Testis (tissue), 3 donors: ENCODE data around the gene FNDC8. TPM values are rescaled to one million over a fixed set of nuclear protein-coding genes. Genes with fewer than 3 reads are reported as not detected.
"Not testable (repeated sequence)": the region's sequence is repeated elsewhere in the genome, so short reads cannot be mapped to it uniquely, and the experiment has no call there.

Experiments
- DNase-seq: peaks from one replicate; pipeline ENCODE4 v3.0.0-alpha.2; 2019
- H3K27ac ChIP-seq, 2 donors: fragments of 200-600 bp; sonication (generic); one replicate each; pipeline ENCODE4 v1.5.1; 2019
- H3K27me3 ChIP-seq: fragments of 200-600 bp; sonication (generic); one replicate; pipeline ENCODE4 v1.5.1; 2019
- H3K36me3 ChIP-seq: fragments of 200-600 bp; sonication (generic); one replicate; pipeline ENCODE4 v1.5.1; 2017; ENCODE audit warnings: low read depth; ENCODE audit errors: missing control alignments
- H3K4me1 ChIP-seq: fragments of 200-600 bp; sonication (generic); one replicate; pipeline ENCODE4 v1.5.1; 2019
- H3K4me3 ChIP-seq, 2 donors: fragments of 200-600 bp; sonication (generic); one replicate each; pipeline ENCODE4 v1.5.1; 2017 to 2019
- H3K9me3 ChIP-seq: fragments of 200-600 bp; sonication (generic); one replicate; pipeline ENCODE4 v1.5.1; 2017
- POLR2A ChIP-seq: fragments of 450-650 bp; IDR thresholded peaks from one replicate; pipeline ENCODE4 v1.6.1; 2017; ENCODE audit warnings: antibody characterized with exemption, mild to moderate bottlenecking, moderate library complexity
- WGBS, 2 donors: methylation state at CpG; one replicate each; pipeline ENCODE4 v1.1.5; 2018; 5-methylcytosine and 5-hydroxymethylcytosine counted together
- intact Hi-C: fragments of 100-400 bp; cut with DNase I; formaldehyde crosslinking; loops from one replicate; pipeline ENCODE4 v1.15.1; 2023; ENCODE audit warnings: low total_unique reads
- polyA plus RNA-seq: library from polyadenylated mRNA; stranded (reverse); fragments of 350-450 nt; fragmentation: Illumina TruSeq; extraction: RNeasy Lipid Tissue Mini Kit (QIAGEN cat#74804); gene quantifications from one replicate; pipeline ENCODE4 v1.2.3, GENCODE V29; 2014; ENCODE audit warnings: low read depth, low replicate concordance; ENCODE audit not compliant: insufficient read depth
- total RNA-seq, 2 donors: library from RNA; depleted of rRNA; stranded (reverse); fragments of >200 nt; gene quantifications; one replicate each; pipeline ENCODE4 v1.2.3, GENCODE V29; 2016
- TF ChIP-seq, protein P1 (sequence below), 3 experiments: fragments of 450-650 bp in 2 of 3; fragments of 200-600 bp in 1 of 3; sonication (generic) in 1 of 3; IDR thresholded peaks; one replicate each; pipeline ENCODE4 v1.5.1; 2016 to 2019; ENCODE audit warnings: antibody characterized with exemption in 3 of 3, mild to moderate bottlenecking in 2 of 3, moderate library complexity in 1 of 3

The FNDC8 gene
- total and polyA plus RNA-seq, 3 donors from 2014 or later, result 39.0 to 138 (median 120) TPM

DNA sequence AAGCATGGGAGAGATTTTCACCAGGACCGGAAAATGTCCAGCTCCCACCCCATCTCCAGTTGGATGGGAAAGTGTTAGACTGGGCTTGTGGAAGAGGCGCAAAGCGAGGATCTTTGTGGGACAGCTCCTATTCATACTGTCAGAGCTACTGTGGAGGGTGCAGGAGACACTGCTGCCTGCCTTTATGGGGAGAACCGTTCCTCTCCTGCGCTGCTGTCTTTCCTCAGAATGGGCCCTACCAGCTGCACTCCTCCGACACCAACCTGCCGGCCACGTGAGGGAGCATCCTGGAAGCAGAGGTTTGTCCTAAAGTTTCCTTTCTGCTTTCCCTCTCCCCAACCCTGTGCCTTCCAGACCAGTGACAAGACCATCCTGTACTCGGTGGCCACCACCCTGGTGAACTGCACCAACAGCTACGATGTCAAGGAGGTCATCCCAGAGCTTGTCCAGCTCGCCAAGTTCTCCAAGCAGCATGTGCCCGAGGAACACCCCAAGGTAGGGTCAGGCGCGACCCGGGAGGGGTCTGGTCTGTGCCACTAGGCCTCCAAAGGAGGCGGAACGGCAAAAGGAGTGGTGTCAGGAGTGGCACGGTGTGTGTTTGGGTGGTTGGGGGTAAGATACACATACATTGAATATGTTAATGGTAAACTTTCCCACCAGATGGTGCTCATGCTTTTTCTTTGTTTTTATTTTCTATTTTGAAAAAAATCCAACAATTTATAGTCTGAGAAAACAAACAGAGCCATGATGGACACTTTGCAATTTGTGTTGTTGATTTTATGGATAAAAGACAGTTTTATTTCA is 49.8 kb downstream of the FNDC8 start:
- DNase-seq, result no peak
- no peak overlapping the region for H3K27ac ChIP-seq
- TF ChIP-seq, protein P1, sequence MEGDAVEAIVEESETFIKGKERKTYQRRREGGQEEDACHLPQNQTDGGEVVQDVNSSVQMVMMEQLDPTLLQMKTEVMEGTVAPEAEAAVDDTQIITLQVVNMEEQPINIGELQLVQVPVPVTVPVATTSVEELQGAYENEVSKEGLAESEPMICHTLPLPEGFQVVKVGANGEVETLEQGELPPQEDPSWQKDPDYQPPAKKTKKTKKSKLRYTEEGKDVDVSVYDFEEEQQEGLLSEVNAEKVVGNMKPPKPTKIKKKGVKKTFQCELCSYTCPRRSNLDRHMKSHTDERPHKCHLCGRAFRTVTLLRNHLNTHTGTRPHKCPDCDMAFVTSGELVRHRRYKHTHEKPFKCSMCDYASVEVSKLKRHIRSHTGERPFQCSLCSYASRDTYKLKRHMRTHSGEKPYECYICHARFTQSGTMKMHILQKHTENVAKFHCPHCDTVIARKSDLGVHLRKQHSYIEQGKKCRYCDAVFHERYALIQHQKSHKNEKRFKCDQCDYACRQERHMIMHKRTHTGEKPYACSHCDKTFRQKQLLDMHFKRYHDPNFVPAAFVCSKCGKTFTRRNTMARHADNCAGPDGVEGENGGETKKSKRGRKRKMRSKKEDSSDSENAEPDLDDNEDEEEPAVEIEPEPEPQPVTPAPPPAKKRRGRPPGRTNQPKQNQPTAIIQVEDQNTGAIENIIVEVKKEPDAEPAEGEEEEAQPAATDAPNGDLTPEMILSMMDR (IDR thresholded peaks at IDR 0.05), result no peak
- no peak for TF ChIP-seq POLR2A
- no peak overlapping the region for H3K4me3 ChIP-seq
- no peaks in the 10 kb centered on the region for H3K4me1 ChIP-seq
- H3K36me3 ChIP-seq, result no peaks in the 10 kb centered on the region
- WGBS, 2 donors, result 77 to 88% methylated on average over 17 to 18 of the region's 18 CpGs
- intact Hi-C loops, result no loop called here
- H3K27me3 ChIP-seq, result no peaks in the 10 kb centered on the region
- no peaks in the 10 kb centered on the region for H3K9me3 ChIP-seq

DNA sequence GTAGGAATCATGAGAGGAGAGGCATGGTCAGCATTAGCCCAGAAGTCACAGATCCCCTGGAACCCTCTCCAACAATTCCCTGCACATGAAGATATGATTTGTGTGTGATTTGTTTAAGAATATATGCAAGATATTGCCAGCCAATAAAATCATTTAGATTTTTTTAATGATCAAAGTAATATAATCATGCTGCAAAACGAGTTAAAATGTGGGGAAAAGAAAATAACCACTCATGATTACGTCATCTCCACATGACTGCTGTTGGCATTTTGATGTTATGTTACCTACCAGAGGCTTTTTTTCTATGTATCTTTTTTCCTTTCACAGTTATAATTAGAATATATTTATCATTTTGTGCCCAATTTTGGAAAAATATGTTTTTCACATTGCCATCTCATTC is 50.4 kb downstream of the FNDC8 start:
- Histone ChIP-seq H3K27ac (no peak overlapping the region), H3K27me3 (no peaks in the 10 kb centered on the region), H3K9me3 (no peaks in the 10 kb centered on the region), H3K4me3 (no peak overlapping the region), H3K4me1 (no peaks in the 10 kb centered on the region), H3K36me3 (no peaks in the 10 kb centered on the region)
- intact Hi-C loops, result no loop called here
- no peak for DNase-seq
- TF ChIP-seq, protein P1 (IDR thresholded peaks at IDR 0.05), result no peak
- no peak for TF ChIP-seq POLR2A
- 63 to 67% methylated on average over 2 of the region's 2 CpGs for WGBS, 2 donors

DNA sequence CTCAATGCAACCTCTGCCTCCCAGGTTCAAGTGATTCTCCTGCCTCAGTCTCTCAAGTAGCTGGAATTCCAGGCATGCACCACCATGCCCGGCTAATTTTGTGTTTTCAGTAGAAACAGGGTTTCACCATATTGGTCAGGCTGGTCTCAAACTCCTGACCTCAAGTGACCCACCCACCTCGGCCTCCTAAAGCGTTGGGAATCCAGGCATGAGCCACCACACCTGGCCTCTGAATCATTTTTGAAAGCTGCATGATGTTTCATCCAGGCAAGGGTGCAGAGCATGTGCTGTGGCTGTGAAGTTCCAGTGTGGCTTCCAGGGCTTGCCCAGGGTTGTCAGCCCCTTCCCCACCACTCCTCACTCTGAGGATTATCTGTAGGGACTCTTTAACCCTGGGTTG is 50.9 kb downstream of the FNDC8 start:
- H3K27ac ChIP-seq, intact Hi-C loops, H3K4me3 ChIP-seq, H3K27me3 ChIP-seq, H3K4me1 ChIP-seq, DNase-seq, H3K36me3 ChIP-seq, H3K9me3 ChIP-seq: not testable (repeated sequence)
- WGBS, 2 donors, result 75 to 76% methylated on average over 2 to 3 of the region's 3 CpGs

DNA sequence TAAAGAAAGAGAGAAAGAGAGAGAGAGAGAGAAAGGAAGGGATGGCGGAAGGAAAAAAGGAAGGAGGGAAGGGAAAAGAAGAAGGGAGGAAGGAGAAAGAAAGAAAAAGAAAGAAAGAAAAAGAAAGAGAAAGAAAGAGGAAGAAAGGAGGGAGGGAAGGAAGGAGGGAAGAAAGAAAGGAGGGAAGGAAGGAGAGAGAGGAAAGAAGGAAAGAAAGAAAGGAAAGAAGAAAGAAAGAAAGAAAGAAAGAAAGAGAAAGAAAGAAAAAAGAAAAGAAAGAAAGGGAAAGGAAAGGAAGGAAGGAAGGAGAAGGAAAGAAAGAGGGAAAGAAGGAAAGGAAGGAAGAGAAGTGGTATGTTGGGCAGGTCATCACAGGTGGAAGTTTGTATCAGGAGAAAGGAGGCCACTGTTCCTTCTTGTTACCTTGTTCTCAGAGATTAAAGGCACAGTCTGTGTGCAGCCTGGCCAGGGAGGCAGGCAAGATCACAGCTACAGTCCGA is 53.5 kb downstream of the FNDC8 start:
- DNase-seq, result no peak
- no peak overlapping the region for H3K4me3 ChIP-seq
- WGBS, 2 donors, result 74 to 89% methylated on average over 2 of the region's 2 CpGs

DNA sequence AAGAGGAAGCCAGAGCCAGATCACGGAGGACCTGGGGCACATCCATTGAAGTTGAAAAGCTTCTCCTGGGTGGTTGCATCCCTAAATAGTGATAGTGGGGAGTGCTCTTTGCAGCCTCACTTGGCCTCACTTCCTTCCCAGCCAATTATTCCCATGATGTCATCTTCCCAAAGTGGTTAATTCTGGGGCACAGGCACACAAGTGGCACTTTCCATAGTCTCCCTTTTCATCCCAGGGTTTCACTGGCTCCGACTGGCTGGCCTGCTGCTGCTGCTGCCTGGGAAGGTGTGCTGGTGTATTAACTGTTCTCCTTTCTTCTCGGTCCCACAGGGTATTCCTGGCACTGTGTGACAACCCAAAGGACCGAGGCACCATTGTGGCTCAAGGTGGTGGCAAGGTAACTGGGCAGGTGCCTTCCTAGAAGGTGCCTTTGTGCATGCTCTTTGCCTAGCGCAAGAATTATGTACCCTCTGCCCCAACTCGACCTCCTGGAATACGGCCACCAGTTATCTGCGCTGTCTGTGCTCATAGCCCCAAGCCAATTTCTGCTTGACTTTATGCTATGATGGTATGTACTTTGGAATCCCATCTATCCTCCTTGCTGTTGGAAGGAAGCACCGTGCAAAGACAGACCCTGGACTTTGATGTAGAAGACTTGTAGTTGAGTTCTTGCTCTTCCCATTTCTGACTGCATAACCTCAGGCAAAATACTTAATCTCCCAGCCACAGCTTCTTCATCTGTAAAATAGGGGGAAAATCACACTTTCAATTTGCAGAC is 54.4 kb downstream of the FNDC8 start:
- H3K27ac ChIP-seq, result no peak overlapping the region
- H3K36me3 ChIP-seq, result no peaks in the 10 kb centered on the region
- H3K4me3 ChIP-seq, result no peak overlapping the region
- no peaks in the 10 kb centered on the region for H3K4me1 ChIP-seq
- 79 to 92% methylated on average over 8 to 9 of the region's 9 CpGs for WGBS, 2 donors
- H3K27me3 ChIP-seq, result no peaks in the 10 kb centered on the region
- TF ChIP-seq, protein P1 (IDR thresholded peaks at IDR 0.05), result no peak
- no peak for TF ChIP-seq POLR2A
- peak; percentile 11 for DNase-seq
- intact Hi-C loops, result no loop called here
- H3K9me3 ChIP-seq, result no peaks in the 10 kb centered on the region

More for the DNA sequence above, 53.5 kb downstream of the FNDC8 start:
- Histone ChIP-seq H3K27ac (no peak overlapping the region), H3K27me3 (no peaks in the 10 kb centered on the region), H3K36me3 (no peaks in the 10 kb centered on the region), H3K4me1 (no peaks in the 10 kb centered on the region), H3K9me3 (no peaks in the 10 kb centered on the region)
- TF ChIP-seq, protein P1 (IDR thresholded peaks at IDR 0.05), result no peak
- no peak for TF ChIP-seq POLR2A
- intact Hi-C loops, result no loop called here
